PC-3 (cell line): Measurements from ENCODE around the gene CHST8.

Experiments
- CTCF ChIP-seq: fragments of 300-600 bp; sonication (generic); conservative IDR thresholded peaks from 2 replicates; pipeline ENCODE4 v1.5.1; 2017; ENCODE audit warnings: antibody characterized with exemption, low read depth, mild to moderate bottlenecking, low read length
- EZH2 ChIP-seq: fragments of 300-600 bp; sonication (generic); IDR thresholded peaks from one replicate; pipeline ENCODE4 v1.6.1; 2017; ENCODE audit warnings: antibody characterized with exemption, mild to moderate bottlenecking, low read length; ENCODE audit not compliant: unreplicated experiment
- EZH2phosphoT487 ChIP-seq: fragments of 300-600 bp; sonication (generic); IDR thresholded peaks from 2 replicates; pipeline ENCODE4 v1.6.1; 2018; ENCODE audit warnings: mild to moderate bottlenecking, antibody characterized with exemption, low read length, borderline replicate concordance

GRCh38 chr19:33784432-33784831, 162.7 kb downstream of the CHST8 start:
- TF ChIP-seq EZH2phosphoT487 (no peak), CTCF (no peak), EZH2 (no peak)
